Kidney (tissue), 14 donors: ENCODE measurements around the gene RNF181. TPM values are rescaled to one million over a fixed set of nuclear protein-coding genes. Genes with fewer than 3 reads are reported as not detected.

Experiments
- DNase-seq, 5 donors: peaks; one replicate each; pipeline ENCODE4 v3.0.0-alpha.2; 2013 to 2020
- FAIRE-seq: peaks from 2 replicates; lab custom pipeline; 2012; peaks lifted over from hg19 to GRCh38; lab: Jason Lieb, UNC
- H3K27ac ChIP-seq, 2 donors: one replicate each; pipeline ENCODE4 v1.7.0; 2013; ENCODE audit warnings: low read depth in 2 of 2, low read length in 2 of 2, inconsistent platforms in 1 of 2
- H3K27me3 ChIP-seq: one replicate; pipeline ENCODE4 v1.7.1; 2013; ENCODE audit warnings: low read length, inconsistent platforms; ENCODE audit not compliant: control insufficient read depth, insufficient read depth
- H3K36me3 ChIP-seq, 3 donors: one replicate each; pipeline versions ENCODE4 v1.7.0 to v1.7.1; 2013; ENCODE audit warnings: low read length in 3 of 3, control low read depth in 1 of 3, inconsistent platforms in 1 of 3; ENCODE audit not compliant: insufficient read depth in 3 of 3, control insufficient read depth in 2 of 3
- H3K4me1 ChIP-seq, 3 donors: one replicate each; pipeline versions ENCODE4 v1.7.0 to v1.7.1; 2013; ENCODE audit warnings: low read length in 3 of 3, inconsistent platforms in 1 of 3, low read depth in 1 of 3; ENCODE audit not compliant: control insufficient read depth in 2 of 3, insufficient read depth in 2 of 3
- H3K4me3 ChIP-seq, 3 donors: one replicate each; pipeline versions ENCODE4 v1.7.0 to v1.8.1; 2013; ENCODE audit warnings: low read length in 3 of 3, control low read depth in 1 of 3, inconsistent platforms in 1 of 3
- H3K9ac ChIP-seq, 3 donors: one replicate each; pipeline versions ENCODE4 v1.7.0 to v1.7.1; 2013; ENCODE audit warnings: low read length in 3 of 3, control low read depth in 1 of 3, inconsistent platforms in 1 of 3
- H3K9me3 ChIP-seq, 3 donors: one replicate each; pipeline versions ENCODE4 v1.7.0 to v1.7.1; 2013; ENCODE audit warnings: low read length in 3 of 3, control low read depth in 1 of 3, inconsistent platforms in 1 of 3; ENCODE audit not compliant: control insufficient read depth in 2 of 3, insufficient read depth in 1 of 3
- intact Hi-C: fragments of 100-400 bp; cut with DNase I; formaldehyde crosslinking; loops from one replicate; pipeline ENCODE4 v1.11.1; 2022
- polyA plus RNA-seq: library from polyadenylated mRNA; stranded (reverse); fragments of 350-450 nt; fragmentation: Illumina TruSeq; extraction: RNeasy Lipid Tissue Mini Kit (QIAGEN cat#74804); gene quantifications from one replicate; pipeline ENCODE4 v1.2.3, GENCODE V29; 2014; ENCODE audit warnings: low read depth, low replicate concordance; ENCODE audit not compliant: insufficient read depth
- total RNA-seq: library from RNA; stranded (reverse); fragmentation: NEBNext Ultra II Directional; extraction: Animal tissue kit (Norgen Biotek cat#: 25700); gene quantifications from one replicate; pipeline ENCODE4 v1.2.1, GENCODE V29; 2021
- TF ChIP-seq, protein P1 (sequence below): IDR thresholded peaks from 3 replicates; pipeline ENCODE4 v1.5.1; 2012; ENCODE audit warnings: mild to moderate bottlenecking, moderate library complexity, borderline replicate concordance; ENCODE audit not compliant: insufficient read depth; ENCODE audit errors: extremely low read depth
- donor health status: control.
- donor health status: control.
- donor health status: control.
- donor health status: control.
- donor health status: control.
- donor health status: DM: yes; HTN: yes; CAD: no.
- donor health status: Normal renal cell carcinoma (clear cell type).

RNF181 gene
- total and polyA plus RNA-seq, 2 donors from 2014 or later = 89.9 to 407 TPM

DNA sequence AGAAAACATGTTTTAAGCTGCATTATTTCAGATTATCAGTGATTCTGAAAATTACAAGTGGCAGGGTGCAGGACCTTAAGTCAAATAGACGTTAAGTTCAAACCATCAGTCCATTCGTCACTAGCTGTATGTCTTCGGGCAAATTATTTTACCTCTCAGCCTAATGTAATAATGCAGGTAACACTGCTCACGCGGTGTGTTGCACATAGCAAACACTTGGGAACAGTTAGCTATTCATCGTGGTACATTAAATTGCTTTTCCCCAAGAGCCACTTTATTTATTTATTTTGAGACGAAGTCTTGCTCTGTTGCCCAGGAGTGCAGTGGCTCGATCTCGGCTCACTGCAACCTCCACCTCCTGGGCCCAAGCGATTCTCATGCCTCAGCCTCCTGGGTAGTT, 46.5 kb upstream of the RNF181 start:
- Histone ChIP-seq H3K9ac (no peak overlapping the region), H3K36me3 (peaks cover 14 to 46% (median 27%) of the 10 kb centered on the region in 3 donors), H3K27me3 (no peaks in the 10 kb centered on the region), H3K4me3 (no peak overlapping the region), H3K4me1 (peaks cover 0 to 8% (median 0%) of the 10 kb centered on the region in 3 donors), H3K27ac (no peak overlapping the region), H3K9me3 (no peaks in the 10 kb centered on the region)
- TF ChIP-seq, protein P1, sequence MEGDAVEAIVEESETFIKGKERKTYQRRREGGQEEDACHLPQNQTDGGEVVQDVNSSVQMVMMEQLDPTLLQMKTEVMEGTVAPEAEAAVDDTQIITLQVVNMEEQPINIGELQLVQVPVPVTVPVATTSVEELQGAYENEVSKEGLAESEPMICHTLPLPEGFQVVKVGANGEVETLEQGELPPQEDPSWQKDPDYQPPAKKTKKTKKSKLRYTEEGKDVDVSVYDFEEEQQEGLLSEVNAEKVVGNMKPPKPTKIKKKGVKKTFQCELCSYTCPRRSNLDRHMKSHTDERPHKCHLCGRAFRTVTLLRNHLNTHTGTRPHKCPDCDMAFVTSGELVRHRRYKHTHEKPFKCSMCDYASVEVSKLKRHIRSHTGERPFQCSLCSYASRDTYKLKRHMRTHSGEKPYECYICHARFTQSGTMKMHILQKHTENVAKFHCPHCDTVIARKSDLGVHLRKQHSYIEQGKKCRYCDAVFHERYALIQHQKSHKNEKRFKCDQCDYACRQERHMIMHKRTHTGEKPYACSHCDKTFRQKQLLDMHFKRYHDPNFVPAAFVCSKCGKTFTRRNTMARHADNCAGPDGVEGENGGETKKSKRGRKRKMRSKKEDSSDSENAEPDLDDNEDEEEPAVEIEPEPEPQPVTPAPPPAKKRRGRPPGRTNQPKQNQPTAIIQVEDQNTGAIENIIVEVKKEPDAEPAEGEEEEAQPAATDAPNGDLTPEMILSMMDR = no peak
- intact Hi-C loops = no loop called here
- FAIRE-seq (no peak), DNase-seq (no peak)

DNA sequence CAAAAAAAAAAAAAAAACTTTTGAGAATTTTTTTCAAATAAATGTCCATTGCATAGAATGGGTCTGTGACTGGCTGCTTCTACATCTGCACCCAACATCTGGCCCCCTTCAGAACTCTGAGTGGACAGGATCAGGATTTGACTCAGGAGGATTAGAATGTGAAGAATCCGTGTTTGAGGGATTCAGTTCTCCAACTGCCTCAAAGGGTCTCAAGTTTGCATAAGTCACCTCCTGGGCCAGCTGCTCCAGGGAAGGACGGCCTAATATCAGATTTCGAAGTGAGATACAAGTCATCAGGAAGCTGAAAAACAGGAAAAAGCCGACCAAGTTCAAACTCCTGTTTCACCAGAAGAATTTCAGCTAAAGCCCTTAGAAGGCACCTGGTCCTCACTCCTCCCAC, 45.7 kb upstream of the RNF181 start:
- H3K9ac ChIP-seq = no peak overlapping the region
- H3K9me3 ChIP-seq = no peaks in the 10 kb centered on the region
- FAIRE-seq (no peak), DNase-seq (peak in 3 of 5 donors; percentile 47 to 76 (median 61))
- no peak overlapping the region for H3K4me3 ChIP-seq
- intact Hi-C loops = loop anchor here (5.0 kb wide), 1 partner anchor 128 kb away; no protein-coding TSS in a partner anchor
- peaks cover 0 to 8% (median 0%) of the 10 kb centered on the region in 3 donors for H3K4me1 ChIP-seq
- H3K36me3 ChIP-seq = peaks cover 16 to 49% (median 25%) of the 10 kb centered on the region in 3 donors
- peak overlapping the region; percentile 26 to 60 for H3K27ac ChIP-seq
- TF ChIP-seq, protein P1 = no peak
- H3K27me3 ChIP-seq = no peaks in the 10 kb centered on the region

GRCh38 chr2:85550486-85550885, 45.1 kb upstream of the RNF181 start:
- Histone ChIP-seq H3K9ac (no peak overlapping the region), H3K9me3 (no peaks in the 10 kb centered on the region), H3K27ac (peak overlapping the region; percentile 26 to 60), H3K4me1 (peaks cover 0 to 8% (median 0%) of the 10 kb centered on the region in 3 donors), H3K4me3 (no peak overlapping the region), H3K36me3 (peaks cover 14 to 49% (median 26%) of the 10 kb centered on the region in 3 donors), H3K27me3 (no peaks in the 10 kb centered on the region)
- intact Hi-C loops = loop anchor here (5.0 kb wide), 1 partner anchor 128 kb away; no protein-coding TSS in a partner anchor
- TF ChIP-seq, protein P1 = no peak
- FAIRE-seq (no peak), DNase-seq (no peak)
